NCI-H2107 treated with DMSO at 0.1 percent for 48 hours (cell line): Measurements from ENCODE around the gene ZNF750.

ENCODE experiments used
- DNase-seq: peaks from one replicate; lab custom pipeline; 2025; ENCODE audit not compliant: unreplicated experiment; lab: John Stamatoyannopoulos, UW

Gene ZNF750

DNA sequence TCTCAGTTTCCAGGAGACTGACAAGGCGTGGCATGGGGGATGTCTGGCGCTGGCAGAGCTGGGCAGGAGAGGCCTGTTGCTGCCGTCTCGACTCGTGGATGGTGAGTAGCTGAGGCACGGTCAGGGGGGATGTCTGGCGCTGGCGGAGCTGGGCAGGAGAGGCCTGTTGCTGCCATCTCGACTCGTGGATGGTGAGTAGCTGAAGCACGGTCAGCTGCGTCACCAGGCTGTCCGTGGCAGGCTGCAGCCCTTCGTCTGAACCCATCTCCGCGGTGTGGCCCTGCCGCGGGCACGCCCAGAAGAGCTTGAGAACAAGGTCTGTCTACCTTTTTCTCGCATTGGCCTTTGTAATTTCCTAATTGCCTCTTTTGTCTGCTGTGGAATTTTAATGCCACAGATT is 25.0 kb downstream of the ZNF750 start:
- DNase-seq, result no peak

- DNase-seq, result no peak
Measured at GRCh38 chr17:82813299-82814051, 26.3 kb downstream of the ZNF750 start.

GRCh38 chr17:82812601-82813000 is 27.2 kb downstream of the ZNF750 start:
- DNase-seq, result no peak

DNA sequence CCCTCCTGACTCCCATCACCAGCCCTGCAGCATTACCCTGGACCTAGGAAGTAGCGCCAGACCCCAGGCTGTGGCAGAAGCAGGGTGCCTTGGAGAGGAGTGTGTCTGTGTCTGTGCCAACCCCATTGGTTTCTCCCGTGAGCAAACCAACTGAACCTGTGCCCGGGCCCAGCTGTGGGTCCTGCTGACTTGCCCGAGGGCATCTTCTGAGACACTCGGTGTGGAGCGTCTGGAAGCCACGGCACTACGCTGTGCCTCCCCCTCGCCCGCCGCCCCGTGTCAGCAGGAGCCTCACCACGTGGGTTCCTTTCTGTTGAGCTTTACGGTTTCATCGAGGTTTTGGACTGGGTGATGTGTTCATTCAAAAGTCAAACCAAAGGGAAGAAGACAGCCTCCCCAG is 27.8 kb downstream of the ZNF750 start:
- DNase-seq, result no peak

DNA sequence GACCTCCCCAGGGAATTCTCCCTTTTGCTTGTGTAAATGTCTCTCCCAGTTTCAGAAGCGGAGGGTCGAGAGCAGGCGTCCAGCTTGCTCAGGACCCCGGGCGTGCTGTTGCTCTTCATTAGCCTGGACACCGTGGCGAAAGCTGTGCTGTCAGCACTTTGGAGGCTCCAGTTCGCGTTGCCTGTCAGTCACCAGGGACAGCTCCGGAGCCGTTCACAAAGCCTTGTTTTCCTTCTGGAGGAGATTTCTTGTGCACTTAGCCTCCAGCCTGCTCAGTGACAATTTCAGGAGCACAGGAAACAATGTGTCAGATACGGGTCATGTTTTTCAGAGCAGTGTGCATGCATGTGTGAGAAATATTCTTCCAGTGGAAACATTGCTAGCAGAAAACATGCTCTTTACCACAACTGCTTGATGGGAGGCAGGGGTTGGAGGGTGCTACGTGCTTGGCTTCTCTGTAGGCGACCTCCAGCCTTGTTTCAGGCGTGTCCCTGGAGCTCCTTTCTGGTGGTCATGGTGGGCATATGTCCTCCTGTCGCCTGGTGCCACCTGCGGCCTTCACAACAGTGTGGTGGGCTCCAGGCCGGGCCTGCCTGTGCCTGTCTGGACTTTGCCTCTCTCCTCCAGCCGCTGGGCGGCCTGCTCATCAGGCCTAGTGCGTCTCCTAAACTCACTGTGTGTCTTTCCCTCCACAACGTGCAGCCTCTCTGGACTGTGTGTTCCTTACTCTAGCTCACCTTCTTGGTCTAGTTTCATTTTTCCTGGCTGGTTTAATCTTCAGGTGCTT is 29.0 kb downstream of the ZNF750 start:
- no peak for DNase-seq

DNA sequence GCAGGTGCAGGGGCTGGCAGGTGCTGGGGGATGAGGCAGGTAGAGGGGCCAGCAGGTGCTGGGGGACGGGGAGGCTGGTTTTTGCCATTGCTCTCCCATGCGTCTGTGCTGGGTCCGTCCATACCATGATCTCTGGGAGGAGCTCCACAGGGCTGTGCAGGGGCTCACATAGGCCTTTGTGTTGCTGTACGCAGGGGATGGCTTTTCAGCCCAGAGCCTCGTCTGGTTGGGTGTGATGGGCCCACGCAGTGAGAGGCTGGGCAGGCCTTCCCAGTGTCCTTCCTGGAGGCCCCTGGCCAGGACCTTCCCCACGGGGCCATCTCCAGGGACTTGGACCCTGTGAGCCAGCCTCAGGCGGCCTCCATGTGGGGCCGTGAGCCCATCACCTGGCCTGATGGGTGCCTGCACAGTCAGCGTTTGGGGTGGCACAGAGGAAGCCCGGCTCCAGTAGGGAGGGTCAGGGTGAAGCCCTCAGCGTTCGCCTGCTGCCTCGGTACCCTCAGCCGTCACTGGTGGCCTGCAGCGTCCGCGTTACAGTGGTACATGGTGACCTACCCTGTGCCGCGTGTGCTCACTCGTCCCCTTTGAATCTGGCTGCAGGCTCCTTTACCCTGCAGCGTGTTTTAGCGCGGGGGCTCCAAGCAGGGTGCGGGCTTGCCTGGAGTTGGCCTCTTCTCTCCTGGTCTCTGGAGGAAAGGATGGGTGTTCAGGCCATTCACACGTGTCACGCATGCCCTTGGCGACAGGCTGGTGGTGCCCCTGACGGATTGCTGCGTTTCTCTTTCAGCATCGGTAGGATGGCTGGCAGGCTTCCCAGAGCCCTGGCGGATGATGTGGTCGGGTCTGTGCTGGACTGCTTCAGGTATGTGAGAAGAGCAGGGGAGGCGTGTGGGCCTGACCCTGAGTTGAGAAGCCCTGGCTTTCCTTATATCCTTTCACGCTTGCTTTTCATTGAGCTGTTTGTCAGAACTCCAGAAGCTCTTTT is 30.6 kb downstream of the ZNF750 start:
- DNase-seq, result no peak

GRCh38 chr17:82808006-82808405 is 31.8 kb downstream of the ZNF750 start:
- DNase-seq, result no peak

DNA sequence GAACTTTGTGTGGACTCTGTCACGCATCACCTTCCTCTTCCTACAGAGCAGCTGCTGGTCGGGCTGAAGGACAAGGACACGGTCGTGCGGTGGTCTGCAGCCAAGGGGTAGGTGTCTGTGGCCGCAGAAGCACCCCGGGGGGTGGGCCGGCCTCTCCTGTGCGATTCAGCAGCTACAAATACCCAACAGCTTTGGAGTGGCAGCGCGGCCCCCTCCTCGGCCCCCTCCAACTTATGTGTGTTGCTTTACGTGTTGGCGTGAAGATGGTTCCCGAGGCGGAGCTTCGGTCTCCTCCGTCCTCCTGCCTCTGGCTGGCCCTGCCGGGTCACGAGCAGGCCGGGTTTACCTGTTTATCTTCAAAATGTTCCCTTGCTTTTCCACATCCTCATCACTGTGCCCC is 32.3 kb downstream of the ZNF750 start:
- DNase-seq, result no peak

DNA sequence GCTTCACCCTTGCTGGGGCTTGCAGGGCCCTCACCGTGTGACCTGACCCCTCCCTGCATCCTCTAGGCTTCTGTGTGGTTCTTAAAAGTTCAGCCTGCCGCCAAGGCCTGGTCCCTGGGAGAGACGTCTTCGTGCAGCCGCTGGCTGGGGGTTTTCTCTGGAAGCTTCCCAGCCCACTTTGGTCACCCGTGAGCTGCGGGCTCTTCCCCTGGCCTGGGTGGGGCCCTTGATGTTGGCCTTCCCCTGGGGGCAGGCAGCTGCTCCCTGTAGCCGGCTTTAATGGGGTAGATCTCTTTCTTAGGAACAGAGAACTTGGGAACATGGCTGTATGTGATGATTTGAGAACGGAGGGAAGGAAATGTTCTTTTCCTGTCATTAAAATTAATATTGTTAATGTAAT is 32.7 kb downstream of the ZNF750 start:
- DNase-seq, result no peak

DNA sequence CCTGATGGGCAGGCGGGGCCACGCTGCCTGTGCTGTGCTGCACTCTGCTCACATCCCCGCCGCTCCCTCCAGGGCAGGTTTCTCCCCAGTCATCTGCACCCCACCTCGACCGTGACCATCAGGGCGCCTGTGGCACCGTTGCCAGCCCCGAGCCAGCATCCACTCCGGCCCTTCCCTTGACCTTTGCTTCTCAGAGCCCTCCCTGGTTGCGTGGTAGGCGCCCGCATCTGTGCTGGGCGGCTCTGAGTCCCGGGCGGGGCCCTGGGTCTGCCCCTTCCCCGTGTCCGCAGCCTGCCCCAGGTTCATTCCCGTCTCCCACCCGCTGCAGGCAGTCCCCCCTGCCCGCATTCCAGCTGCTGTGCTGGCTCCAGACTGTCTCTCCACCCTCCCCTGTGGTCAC is 33.2 kb downstream of the ZNF750 start:
- no peak for DNase-seq

GRCh38 chr17:82805823-82806222 is 34.0 kb downstream of the ZNF750 start:
- no peak for DNase-seq

DNA sequence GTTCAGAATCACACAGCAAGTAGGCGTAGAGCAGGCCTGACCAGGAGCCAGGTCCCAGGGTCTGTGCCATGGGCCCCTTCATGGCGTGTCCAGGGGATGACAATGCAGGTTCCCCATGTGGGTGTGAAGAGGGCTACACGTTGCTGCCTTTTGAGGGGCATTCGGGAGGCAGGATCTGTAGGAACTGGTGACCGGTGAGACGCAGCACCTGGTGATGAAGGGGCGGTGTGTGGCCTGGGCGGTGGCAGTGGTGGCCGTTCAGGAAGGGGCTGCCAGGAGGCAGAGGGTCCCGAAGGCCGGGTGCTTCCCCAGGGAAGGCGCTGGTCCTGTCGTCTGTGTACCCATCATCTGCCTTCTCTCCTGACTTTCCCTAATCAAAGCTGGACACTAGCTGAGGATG is 34.6 kb downstream of the ZNF750 start:
- DNase-seq, result no peak

DNA sequence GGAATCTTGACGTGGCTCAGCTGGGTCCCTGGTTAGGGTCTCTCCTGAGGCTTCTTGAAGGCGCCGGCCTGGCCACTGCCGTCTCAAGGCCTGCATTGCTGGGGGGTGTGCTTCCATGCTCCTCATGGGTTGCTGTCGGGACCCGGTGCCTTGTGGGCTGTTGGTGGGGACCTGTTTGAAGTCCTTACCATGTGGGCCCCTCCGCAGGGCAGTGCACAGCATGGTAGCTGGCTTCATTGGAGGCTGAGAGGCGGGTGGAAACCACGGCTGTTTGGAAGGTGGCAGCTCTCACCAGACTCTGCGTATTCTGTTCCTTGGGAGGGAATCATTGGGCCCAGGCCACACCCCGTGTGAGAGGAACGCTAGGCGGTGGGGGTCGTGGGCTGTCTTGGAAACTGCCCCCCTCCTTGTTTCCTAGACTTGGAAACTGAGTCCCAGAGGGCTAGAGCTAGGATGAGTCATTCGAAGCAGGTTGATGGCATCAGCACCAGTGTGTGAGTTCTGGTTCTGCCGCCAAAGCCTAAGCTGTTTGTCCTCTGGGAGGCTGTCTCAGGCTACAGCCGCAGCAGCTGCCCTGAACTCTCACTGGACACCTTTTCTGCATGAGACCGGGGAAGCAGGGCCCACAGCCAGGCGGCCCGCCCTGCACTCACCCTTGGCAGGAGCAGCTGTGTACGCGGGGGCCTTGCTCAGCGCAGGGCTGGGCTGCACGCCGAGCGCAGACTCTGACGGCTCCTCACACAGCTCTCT is 35.2 kb downstream of the ZNF750 start:
- no peak for DNase-seq

- no peak for DNase-seq
Measured at GRCh38 chr17:82803606-82804005, 36.2 kb downstream of the ZNF750 start.

DNA sequence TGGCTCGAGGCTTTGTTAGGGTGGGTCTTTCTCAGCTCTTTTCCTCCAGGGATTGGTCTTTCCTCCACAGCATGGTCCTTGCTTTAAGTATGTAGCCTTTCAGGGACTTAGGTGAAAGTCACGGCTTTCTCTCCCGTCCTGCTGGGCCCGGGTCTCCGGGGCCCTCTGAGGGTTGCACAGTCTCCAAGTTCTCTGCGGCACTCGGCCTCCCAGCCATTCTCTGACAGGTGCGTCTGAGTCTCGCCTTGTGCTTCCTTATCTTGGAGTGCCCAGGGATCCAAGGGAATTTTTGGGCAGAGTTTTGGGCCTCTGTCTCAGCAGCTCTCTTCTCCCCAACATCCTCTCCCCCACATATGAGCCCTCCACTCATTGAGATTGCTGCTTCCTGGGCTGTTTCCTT is 36.6 kb downstream of the ZNF750 start:
- DNase-seq, result no peak

- no peak for DNase-seq
Measured at GRCh38 chr17:82802075-82802780, 37.6 kb downstream of the ZNF750 start.

GRCh38 chr17:82801377-82801970 is 38.3 kb downstream of the ZNF750 start:
- no peak for DNase-seq

DNA sequence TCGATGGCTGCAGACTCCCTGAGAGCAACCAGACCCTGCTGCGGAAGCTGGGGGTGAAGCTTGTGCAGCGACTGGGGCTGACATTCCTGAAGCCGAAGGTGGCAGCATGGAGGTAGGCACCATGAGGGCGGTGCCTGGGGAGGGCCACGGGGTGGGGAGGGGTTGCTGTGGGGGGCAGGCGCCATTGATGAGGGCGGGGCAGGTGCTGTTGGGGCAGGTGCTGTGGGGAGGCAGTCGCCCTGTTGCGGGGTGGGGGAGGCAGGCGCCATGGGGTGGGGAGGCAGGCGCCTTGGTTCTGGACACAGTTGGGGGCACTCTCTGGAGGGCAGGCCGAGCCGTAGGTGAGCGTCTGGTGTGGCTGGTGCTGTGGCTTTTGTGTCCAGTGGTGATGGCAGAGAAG is 38.9 kb downstream of the ZNF750 start:
- no peak for DNase-seq

DNA sequence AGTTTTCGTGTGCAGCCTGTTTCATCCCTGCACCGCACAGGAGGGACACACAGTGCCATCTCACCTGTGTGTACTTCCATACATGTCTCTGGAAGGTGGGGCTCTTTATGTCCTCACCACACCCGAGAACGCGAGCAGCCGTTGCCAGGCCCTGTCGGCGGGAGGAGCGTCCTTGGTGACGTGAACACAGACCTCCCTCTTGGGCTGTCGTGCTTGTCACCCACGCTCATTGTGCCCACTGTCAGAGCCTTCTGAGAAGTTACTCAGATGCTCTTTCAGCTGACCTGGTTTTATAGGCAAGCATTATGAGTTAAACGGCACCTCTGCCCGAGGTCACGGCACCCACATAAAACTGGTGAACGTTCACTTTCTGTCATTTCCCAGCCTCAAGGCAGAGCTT is 40.2 kb downstream of the ZNF750 start:
- no peak for DNase-seq

DNA sequence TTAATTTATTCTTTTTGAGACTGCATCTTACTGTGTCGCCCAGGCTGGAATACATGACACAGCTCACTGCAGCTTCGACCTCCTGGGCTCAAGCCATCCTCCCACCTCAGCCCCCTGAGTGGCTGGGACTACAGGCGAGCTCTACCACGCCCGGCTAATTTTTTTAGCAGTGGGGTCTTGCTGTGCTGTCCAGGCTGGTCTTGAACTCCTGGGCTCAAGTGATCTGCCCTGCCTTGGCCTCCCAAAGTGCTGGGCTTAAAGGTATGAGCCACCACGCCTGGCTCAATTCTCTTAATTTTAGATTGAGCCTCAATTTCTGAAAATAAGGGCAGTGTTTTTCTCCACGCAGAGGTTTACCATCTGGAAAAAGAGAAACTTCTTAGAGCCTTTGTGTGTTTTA is 41.1 kb downstream of the ZNF750 start:
- no peak for DNase-seq
